NCI-H2029 (cell line): ENCODE measurements around the gene WDR20.
A peak's percentile ranks its signal among the peaks of the same experiment; 100 is the strongest.
"Not testable (repeated sequence)": the region's sequence is repeated elsewhere in the genome, so short reads cannot be mapped to it uniquely, and the experiment has no call there.

Experiments
- DNase-seq: peaks from one replicate; lab custom pipeline; 2025; lab: John Stamatoyannopoulos, UW

Gene WDR20

GRCh38 chr14:102171173-102172020 is 31.7 kb downstream of the WDR20 start:
- no peak for DNase-seq

- not testable (repeated sequence) for DNase-seq
Measured at GRCh38 chr14:102172021-102172272, 32.2 kb downstream of the WDR20 start.

- DNase-seq, result not testable (repeated sequence)
Measured at GRCh38 chr14:102172721-102173120, 33.0 kb downstream of the WDR20 start.

GRCh38 chr14:102177161-102177560 is 37.5 kb downstream of the WDR20 start:
- no peak for DNase-seq

- DNase-seq, result no peak
Measured at GRCh38 chr14:102178806-102179205, 39.1 kb downstream of the WDR20 start.

GRCh38 chr14:102180248-102180998 is 40.7 kb downstream of the WDR20 start:
- no peak for DNase-seq

GRCh38 chr14:102181187-102181586 is 41.5 kb downstream of the WDR20 start:
- no peak for DNase-seq

- no peak for DNase-seq
Measured at GRCh38 chr14:102182190-102182589, 42.5 kb downstream of the WDR20 start.

- DNase-seq, result no peak
Measured at GRCh38 chr14:102182936-102183619, 43.4 kb downstream of the WDR20 start.

- DNase-seq, result no peak
Measured at GRCh38 chr14:102183886-102184285, 44.2 kb downstream of the WDR20 start.

- DNase-seq, result no peak
Measured at GRCh38 chr14:102184316-102185035, 44.8 kb downstream of the WDR20 start.

- DNase-seq, result peak; percentile 35
Measured at GRCh38 chr14:102185360-102185759, 45.7 kb downstream of the WDR20 start.

GRCh38 chr14:102187044-102187443 is 47.3 kb downstream of the WDR20 start:
- no peak for DNase-seq

GRCh38 chr14:102187568-102188001 is 47.9 kb downstream of the WDR20 start:
- DNase-seq, result no peak

GRCh38 chr14:102188187-102188586 is 48.5 kb downstream of the WDR20 start:
- no peak for DNase-seq

- DNase-seq, result no peak
Measured at GRCh38 chr14:102189874-102190273, 50.2 kb downstream of the WDR20 start.

- no peak for DNase-seq
Measured at GRCh38 chr14:102192840-102193502, 53.3 kb downstream of the WDR20 start.

- DNase-seq, result no peak
Measured at GRCh38 chr14:102194856-102195255, 55.2 kb downstream of the WDR20 start.

- DNase-seq, result no peak
Measured at GRCh38 chr14:102195446-102195845, 55.7 kb downstream of the WDR20 start.

GRCh38 chr14:102196039-102196901 is 56.6 kb downstream of the WDR20 start:
- DNase-seq, result no peak

GRCh38 chr14:102196902-102197230 is 57.2 kb downstream of the WDR20 start:
- no peak for DNase-seq
